ENCODE measurements around the gene CAMTA1.

CAMTA1 gene

GRCh38 chr1:6779089-6779805 is 6.0 kb upstream of the CAMTA1 start:
- no peak for DNase-seq (ENCODE audit: low read depth in 3 of 3, low spot score in 1 of 3)

GRCh38 chr1:6782151-6782550 is 3.1 kb upstream of the CAMTA1 start:
- DNase-seq (ENCODE audit: low read depth in 3 of 3, low spot score in 1 of 3): no peak

- no peak for DNase-seq (ENCODE audit: low read depth in 3 of 3, low spot score in 1 of 3)
Measured at GRCh38 chr1:6783221-6783620, 2.0 kb upstream of the CAMTA1 start.

- DNase-seq (ENCODE audit: low read depth in 3 of 3, low spot score in 1 of 3): no peak
Measured at GRCh38 chr1:6783936-6784559, 1.2 kb upstream of the CAMTA1 start.

GRCh38 chr1:6784560-6785317 is 515 bp upstream of the CAMTA1 start:
- peak; percentile 72 to 99 (median 95) for DNase-seq (ENCODE audit: low read depth in 3 of 3, low spot score in 1 of 3)

GRCh38 chr1:6785728-6786505 is 663 bp downstream of the CAMTA1 start:
- peak in 2 of 3 donors; percentile 13 to 25 for DNase-seq (ENCODE audit: low read depth in 3 of 3, low spot score in 1 of 3)

- DNase-seq (ENCODE audit: low read depth in 3 of 3, low spot score in 1 of 3): no peak
Measured at GRCh38 chr1:6788946-6789345, 3.7 kb downstream of the CAMTA1 start.

- no peak for DNase-seq (ENCODE audit: low read depth in 3 of 3, low spot score in 1 of 3)
Measured at GRCh38 chr1:6790146-6790545, 4.9 kb downstream of the CAMTA1 start.

- DNase-seq (ENCODE audit: low read depth in 3 of 3, low spot score in 1 of 3): no peak
Measured at GRCh38 chr1:6794164-6794563, 8.9 kb downstream of the CAMTA1 start.

- no peak for DNase-seq (ENCODE audit: low read depth in 3 of 3, low spot score in 1 of 3)
Measured at GRCh38 chr1:6795203-6795602, 9.9 kb downstream of the CAMTA1 start.

- DNase-seq (ENCODE audit: low read depth in 3 of 3, low spot score in 1 of 3): no peak
Measured at GRCh38 chr1:6795661-6796060, 10.4 kb downstream of the CAMTA1 start.

GRCh38 chr1:6796095-6796494 is 10.8 kb downstream of the CAMTA1 start:
- no peak for DNase-seq (ENCODE audit: low read depth in 3 of 3, low spot score in 1 of 3)

- DNase-seq (ENCODE audit: low read depth in 3 of 3, low spot score in 1 of 3): no peak
Measured at GRCh38 chr1:6799499-6799898, 14.2 kb downstream of the CAMTA1 start.

- DNase-seq (ENCODE audit: low read depth in 3 of 3, low spot score in 1 of 3): no peak
Measured at GRCh38 chr1:6800745-6801144, 15.5 kb downstream of the CAMTA1 start.

- no peak for DNase-seq (ENCODE audit: low read depth in 3 of 3, low spot score in 1 of 3)
Measured at GRCh38 chr1:6801199-6801598, 15.9 kb downstream of the CAMTA1 start.

GRCh38 chr1:6801966-6802365 is 16.7 kb downstream of the CAMTA1 start:
- DNase-seq (ENCODE audit: low read depth in 3 of 3, low spot score in 1 of 3): no peak

- no peak for DNase-seq (ENCODE audit: low read depth in 3 of 3, low spot score in 1 of 3)
Measured at GRCh38 chr1:6802454-6802853, 17.2 kb downstream of the CAMTA1 start.

- no peak for DNase-seq (ENCODE audit: low read depth in 3 of 3, low spot score in 1 of 3)
Measured at GRCh38 chr1:6802893-6803292, 17.6 kb downstream of the CAMTA1 start.

GRCh38 chr1:6803357-6803756 is 18.1 kb downstream of the CAMTA1 start:
- DNase-seq (ENCODE audit: low read depth in 3 of 3, low spot score in 1 of 3): no peak

GRCh38 chr1:6805004-6805416 is 19.8 kb downstream of the CAMTA1 start:
- DNase-seq (ENCODE audit: low read depth in 3 of 3, low spot score in 1 of 3): no peak

GRCh38 chr1:6807782-6808181 is 22.5 kb downstream of the CAMTA1 start:
- no peak for DNase-seq (ENCODE audit: low read depth in 3 of 3, low spot score in 1 of 3)

Data from stimulated activated CD4-positive, alpha-beta T cell treated with anti-CD3 and anti-CD28 coated beads, TNF-alpha, amount 100 ng/mL, for 1 hour (primary cell).